ENCODE results near the gene SLC39A6. TPM values are rescaled to one million over a fixed set of nuclear protein-coding genes. Genes with fewer than 3 reads are reported as not detected.

SLC39A6 gene
- total RNA-seq, 1 donor from 2014 or later = 75.8 TPM

GRCh38 chr18:36158266-36158867, 29.2 kb upstream of the SLC39A6 start:
- Mint-ChIP-seq H3K4me1 (ENCODE audit: unreplicated experiment) (peaks cover 24% of the 10 kb centered on the region), H3K4me3 (ENCODE audit: unreplicated experiment) (no peak overlapping the region), H3K27me3 (ENCODE audit: unreplicated experiment) (no peaks in the 10 kb centered on the region), H3K36me3 (ENCODE audit: unreplicated experiment) (peaks cover 53% of the 10 kb centered on the region), H3K27ac (ENCODE audit: unreplicated experiment) (peak overlapping the region; percentile 86), H3K9me3 (ENCODE audit: unreplicated experiment) (no peaks in the 10 kb centered on the region)
- no peak for DNase-seq (ENCODE audit: extremely low spot score, unreplicated experiment)
- TF ChIP-seq, protein P1, sequence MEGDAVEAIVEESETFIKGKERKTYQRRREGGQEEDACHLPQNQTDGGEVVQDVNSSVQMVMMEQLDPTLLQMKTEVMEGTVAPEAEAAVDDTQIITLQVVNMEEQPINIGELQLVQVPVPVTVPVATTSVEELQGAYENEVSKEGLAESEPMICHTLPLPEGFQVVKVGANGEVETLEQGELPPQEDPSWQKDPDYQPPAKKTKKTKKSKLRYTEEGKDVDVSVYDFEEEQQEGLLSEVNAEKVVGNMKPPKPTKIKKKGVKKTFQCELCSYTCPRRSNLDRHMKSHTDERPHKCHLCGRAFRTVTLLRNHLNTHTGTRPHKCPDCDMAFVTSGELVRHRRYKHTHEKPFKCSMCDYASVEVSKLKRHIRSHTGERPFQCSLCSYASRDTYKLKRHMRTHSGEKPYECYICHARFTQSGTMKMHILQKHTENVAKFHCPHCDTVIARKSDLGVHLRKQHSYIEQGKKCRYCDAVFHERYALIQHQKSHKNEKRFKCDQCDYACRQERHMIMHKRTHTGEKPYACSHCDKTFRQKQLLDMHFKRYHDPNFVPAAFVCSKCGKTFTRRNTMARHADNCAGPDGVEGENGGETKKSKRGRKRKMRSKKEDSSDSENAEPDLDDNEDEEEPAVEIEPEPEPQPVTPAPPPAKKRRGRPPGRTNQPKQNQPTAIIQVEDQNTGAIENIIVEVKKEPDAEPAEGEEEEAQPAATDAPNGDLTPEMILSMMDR (IDR thresholded peaks at IDR 0.05) = no peak

DNA sequence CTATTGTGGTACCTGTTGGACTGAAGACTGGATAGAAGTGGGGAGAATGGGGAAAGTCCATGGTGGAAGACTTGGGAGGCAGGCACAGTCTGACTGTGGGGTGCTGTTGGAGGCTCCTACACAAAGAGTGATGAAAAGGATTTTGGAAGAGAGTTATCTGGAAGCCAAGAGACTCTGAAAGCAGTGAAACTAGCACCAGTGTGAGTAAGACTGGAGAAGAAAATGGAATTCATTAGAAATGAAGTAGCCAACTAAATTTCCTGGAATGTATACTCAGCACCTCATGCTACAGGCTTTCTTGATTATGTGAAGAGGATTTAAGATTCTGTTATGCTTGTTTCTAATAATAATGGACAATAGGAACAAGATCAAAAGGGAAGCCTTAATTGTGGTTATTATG, 28.3 kb upstream of the SLC39A6 start:
- Mint-ChIP-seq H3K27me3 (ENCODE audit: unreplicated experiment) (no peaks in the 10 kb centered on the region), H3K27ac (ENCODE audit: unreplicated experiment) (peak overlapping the region; percentile 86), H3K4me3 (ENCODE audit: unreplicated experiment) (no peak overlapping the region), H3K4me1 (ENCODE audit: unreplicated experiment) (peaks cover 32% of the 10 kb centered on the region), H3K9me3 (ENCODE audit: unreplicated experiment) (no peaks in the 10 kb centered on the region), H3K36me3 (ENCODE audit: unreplicated experiment) (peaks cover 62% of the 10 kb centered on the region)
- TF ChIP-seq, protein P1 (IDR thresholded peaks at IDR 0.05) = no peak
- no peak for DNase-seq (ENCODE audit: extremely low spot score, unreplicated experiment)

DNA sequence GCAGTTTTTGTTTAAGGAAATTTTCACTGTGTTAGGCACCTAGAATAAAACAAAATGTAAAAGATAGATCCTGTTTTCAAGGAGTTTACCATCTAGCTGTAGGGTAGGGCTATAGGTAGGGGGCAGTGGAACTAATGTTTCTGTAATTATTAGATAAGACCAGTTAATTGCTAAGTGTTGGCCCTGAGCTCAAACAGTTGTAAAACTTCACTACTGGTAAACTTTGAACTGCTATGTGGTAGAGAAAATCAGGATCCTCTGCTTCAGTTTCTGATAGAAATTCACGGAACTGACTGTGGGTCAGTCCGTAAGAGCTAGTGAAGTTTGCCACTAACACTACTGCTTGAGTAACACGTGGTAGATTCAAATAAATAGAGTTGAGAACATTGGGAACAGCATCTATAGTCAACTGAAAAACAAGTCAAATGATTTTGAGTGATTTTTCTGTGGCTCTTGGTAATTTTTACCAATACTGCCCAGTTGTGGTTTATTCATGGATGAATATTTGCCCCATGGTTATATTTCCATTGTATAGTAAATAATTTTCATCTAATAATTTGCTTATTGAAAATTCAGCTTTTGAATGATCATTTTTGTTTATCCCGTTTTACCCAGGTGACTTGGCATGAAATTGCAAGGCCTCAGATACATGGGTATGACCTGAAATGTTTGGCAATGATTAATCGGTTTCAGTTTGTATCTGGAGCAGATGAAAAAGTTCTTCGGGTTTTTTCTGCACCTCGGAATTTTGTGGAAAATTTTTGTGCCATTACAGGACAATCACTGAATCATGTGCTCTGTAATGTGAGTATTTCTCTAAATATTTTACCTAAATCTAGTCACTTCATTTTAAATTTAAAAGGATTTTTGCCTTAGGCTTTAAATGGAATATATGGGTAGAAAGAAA, 27.0 kb upstream of the SLC39A6 start:
- DNase-seq (ENCODE audit: extremely low spot score, unreplicated experiment) = no peak
- H3K36me3 Mint-ChIP-seq (ENCODE audit: unreplicated experiment) = peaks cover 63% of the 10 kb centered on the region
- no peak overlapping the region for H3K4me3 Mint-ChIP-seq (ENCODE audit: unreplicated experiment)
- H3K27me3 Mint-ChIP-seq (ENCODE audit: unreplicated experiment) = no peaks in the 10 kb centered on the region
- no peaks in the 10 kb centered on the region for H3K9me3 Mint-ChIP-seq (ENCODE audit: unreplicated experiment)
- peak overlapping the region; percentile 86 for H3K27ac Mint-ChIP-seq (ENCODE audit: unreplicated experiment)
- peaks cover 34% of the 10 kb centered on the region for H3K4me1 Mint-ChIP-seq (ENCODE audit: unreplicated experiment)
- TF ChIP-seq, protein P1 (IDR thresholded peaks at IDR 0.05) = no peak

DNA sequence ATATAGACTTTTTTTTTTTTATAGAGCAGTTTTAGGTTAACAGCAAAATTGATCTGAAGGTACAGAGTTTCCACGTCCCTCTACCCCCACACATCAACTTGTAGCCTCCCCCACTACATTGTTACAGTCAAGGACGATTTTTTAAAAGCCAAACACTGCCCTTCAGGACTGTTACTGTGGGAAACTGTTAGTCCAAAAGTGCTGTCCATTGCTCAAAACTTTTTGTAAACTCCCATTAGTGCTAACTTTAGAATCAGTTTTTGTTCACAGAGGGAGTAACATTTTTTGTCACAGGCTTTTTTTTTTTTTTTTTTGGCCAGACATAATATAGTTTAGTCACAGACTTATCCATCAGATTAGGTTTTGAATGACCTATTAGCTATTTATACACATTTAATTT, 24.6 kb upstream of the SLC39A6 start:
- no peak overlapping the region for H3K4me3 Mint-ChIP-seq (ENCODE audit: unreplicated experiment)
- H3K36me3 Mint-ChIP-seq (ENCODE audit: unreplicated experiment) = peaks cover 59% of the 10 kb centered on the region
- no peaks in the 10 kb centered on the region for H3K27me3 Mint-ChIP-seq (ENCODE audit: unreplicated experiment)
- TF ChIP-seq, protein P1 (IDR thresholded peaks at IDR 0.05) = no peak
- no peaks in the 10 kb centered on the region for H3K9me3 Mint-ChIP-seq (ENCODE audit: unreplicated experiment)
- no peak for DNase-seq (ENCODE audit: extremely low spot score, unreplicated experiment)
- peaks cover 33% of the 10 kb centered on the region for H3K4me1 Mint-ChIP-seq (ENCODE audit: unreplicated experiment)
- peak overlapping the region; percentile 19 for H3K27ac Mint-ChIP-seq (ENCODE audit: unreplicated experiment)

- H3K4me1 Mint-ChIP-seq (ENCODE audit: unreplicated experiment) = peaks cover 29% of the 10 kb centered on the region
- peak overlapping the region; percentile 19 for H3K27ac Mint-ChIP-seq (ENCODE audit: unreplicated experiment)
- TF ChIP-seq, protein P1 (IDR thresholded peaks at IDR 0.05) = no peak
- no peaks in the 10 kb centered on the region for H3K9me3 Mint-ChIP-seq (ENCODE audit: unreplicated experiment)
- peaks cover 57% of the 10 kb centered on the region for H3K36me3 Mint-ChIP-seq (ENCODE audit: unreplicated experiment)
- no peak overlapping the region for H3K4me3 Mint-ChIP-seq (ENCODE audit: unreplicated experiment)
- no peaks in the 10 kb centered on the region for H3K27me3 Mint-ChIP-seq (ENCODE audit: unreplicated experiment)
- DNase-seq (ENCODE audit: extremely low spot score, unreplicated experiment) = no peak
Measured at GRCh38 chr18:36153203-36153602, 24.1 kb upstream of the SLC39A6 start.

All from osteocyte (in vitro differentiated cells).